Pulmonary artery endothelial cell (primary cell): ENCODE measurements around the gene CREBBP. TPM values are rescaled to one million over a fixed set of nuclear protein-coding genes. Genes with fewer than 3 reads are reported as not detected.

Experiments
- DNase-seq: peaks from one replicate; pipeline ENCODE4 v3.0.0-alpha.2; 2011; ENCODE audit warnings: low read depth, low spot score
- total RNA-seq: library from RNA; depleted of rRNA; stranded (reverse); fragments of >200 nt; gene quantifications from 2 replicates; pipeline ENCODE4 v1.2.3, GENCODE V29; 2014

Gene CREBBP
- total RNA-seq, 1 donor from 2014 or later, result 10.2 TPM

DNA sequence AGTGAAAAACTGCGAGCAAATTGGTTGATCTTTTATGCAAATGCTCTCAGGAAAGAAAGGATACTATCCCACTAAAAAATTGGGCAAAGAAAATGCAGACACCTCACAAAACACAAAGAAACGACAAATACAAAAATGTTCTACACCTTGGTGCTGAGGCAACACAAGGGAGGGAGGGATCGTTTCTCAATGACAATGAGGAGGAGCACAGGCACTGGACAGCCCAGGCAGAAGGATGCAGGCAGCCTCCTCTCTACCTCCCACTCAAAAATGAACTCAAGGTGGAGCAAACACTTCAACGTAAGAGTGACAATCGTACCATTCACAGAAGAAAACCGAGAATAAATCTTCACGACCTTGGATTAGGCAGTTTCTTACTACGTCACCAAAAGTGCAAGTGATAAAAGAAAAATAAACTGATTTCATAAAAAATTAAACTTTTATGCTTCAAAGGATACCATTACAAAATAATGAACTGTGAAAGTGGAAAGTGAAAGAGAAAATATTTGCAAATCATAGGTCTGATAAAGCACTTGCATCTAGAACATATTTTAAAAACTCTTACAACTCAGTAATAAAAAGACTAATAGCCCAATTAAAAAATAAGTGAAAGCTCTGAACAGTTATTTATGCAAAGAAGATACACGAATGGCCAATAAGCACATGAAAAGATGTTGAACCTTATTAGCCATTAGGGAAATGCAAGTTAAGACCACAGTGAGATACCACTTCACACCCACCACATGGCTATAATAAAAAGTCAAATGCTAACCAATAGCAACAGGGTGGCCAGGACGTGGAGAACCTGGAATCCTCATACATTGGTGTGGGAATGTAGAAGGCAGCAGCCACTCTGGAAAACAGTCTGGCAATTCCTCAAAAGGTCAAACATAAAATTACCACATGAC is 82.4 kb downstream of the CREBBP start:
- DNase-seq, result no peak

DNA sequence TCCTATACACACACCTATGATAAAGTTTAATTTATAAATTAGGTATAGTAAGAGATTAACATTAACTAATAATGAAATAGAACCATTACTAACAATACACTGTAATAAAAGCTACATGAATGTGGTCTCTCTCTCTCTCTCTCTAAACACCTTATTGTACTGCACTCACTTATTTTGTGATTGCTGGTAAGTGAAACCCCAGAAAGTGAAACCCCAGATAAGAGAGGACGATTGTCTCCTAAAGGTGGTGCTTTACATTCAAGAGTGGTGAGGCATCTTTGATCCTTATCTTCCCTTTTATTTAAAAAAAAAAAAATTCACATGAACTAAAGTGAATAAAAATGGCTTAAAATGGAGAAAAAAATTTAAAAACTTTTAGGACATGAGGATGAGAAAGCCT is 83.0 kb downstream of the CREBBP start:
- no peak for DNase-seq

GRCh38 chr16:3793161-3793576 is 87.3 kb downstream of the CREBBP start:
- DNase-seq, result peak; percentile 56

GRCh38 chr16:3792472-3793012 is 88.0 kb downstream of the CREBBP start:
- DNase-seq, result no peak

GRCh38 chr16:3791701-3792100 is 88.8 kb downstream of the CREBBP start:
- DNase-seq, result no peak

GRCh38 chr16:3789375-3790099 is 91.0 kb downstream of the CREBBP start:
- DNase-seq, result no peak

- DNase-seq, result no peak
Measured at GRCh38 chr16:3788711-3789374, 91.7 kb downstream of the CREBBP start.

DNA sequence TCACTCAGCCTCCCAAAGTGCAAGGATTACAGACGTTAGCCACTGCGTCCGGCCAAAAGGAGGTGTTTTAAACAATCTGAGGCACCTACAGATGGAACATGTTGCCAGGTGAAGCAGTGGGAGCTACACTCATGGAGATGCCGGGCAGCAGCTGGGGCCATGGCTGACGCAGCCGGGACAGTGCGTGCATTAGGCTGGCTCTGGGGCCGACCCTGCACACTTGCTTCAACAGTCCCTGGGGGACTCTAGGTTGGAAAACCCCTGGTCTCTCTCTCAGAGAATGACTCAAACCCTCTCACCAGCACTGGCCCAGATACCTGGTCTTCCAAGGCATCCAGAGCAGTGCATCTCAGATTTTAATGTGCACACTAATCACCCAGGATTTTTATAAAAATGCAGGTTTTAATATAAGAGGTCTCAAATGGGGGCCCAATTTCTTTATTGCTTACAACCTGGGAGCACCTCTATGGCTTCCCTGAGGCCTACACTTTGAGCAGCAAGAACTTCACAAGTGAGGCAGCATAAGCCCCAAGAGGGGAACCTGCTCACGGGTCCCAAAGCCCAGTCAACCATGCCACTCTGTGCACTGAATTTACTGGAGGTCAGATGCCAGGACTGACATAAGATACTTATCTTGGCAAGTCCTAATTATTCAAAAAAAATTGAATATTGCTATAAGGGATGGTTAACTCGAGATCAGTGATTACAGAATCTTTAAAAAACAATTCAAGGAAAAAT is 92.4 kb downstream of the CREBBP start:
- DNase-seq, result no peak

DNA sequence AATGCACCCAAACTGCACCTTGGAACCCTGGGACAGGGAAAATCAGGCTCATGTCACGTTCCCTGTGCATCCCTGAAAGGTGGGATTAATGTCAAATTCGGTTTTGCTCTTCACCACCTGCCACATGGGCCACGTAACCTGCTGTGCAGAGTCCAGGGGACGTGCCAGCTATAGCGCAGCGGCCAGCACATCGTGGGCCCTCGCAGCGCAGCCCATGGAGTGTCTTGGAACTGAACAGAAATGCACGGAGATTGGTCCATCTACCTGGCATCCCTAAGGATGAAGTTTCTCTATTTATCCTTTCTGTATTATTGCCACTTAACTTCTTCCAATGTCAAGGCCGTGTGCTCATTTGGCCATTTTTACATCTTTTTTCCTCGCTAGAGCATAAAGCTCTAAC is 95.1 kb downstream of the CREBBP start:
- DNase-seq, result no peak

- no peak for DNase-seq
Measured at GRCh38 chr16:3783516-3783915, 97.0 kb downstream of the CREBBP start.

GRCh38 chr16:3782566-3782965 is 97.9 kb downstream of the CREBBP start:
- no peak for DNase-seq

GRCh38 chr16:3781421-3781820 is 99.1 kb downstream of the CREBBP start:
- DNase-seq, result no peak

DNA sequence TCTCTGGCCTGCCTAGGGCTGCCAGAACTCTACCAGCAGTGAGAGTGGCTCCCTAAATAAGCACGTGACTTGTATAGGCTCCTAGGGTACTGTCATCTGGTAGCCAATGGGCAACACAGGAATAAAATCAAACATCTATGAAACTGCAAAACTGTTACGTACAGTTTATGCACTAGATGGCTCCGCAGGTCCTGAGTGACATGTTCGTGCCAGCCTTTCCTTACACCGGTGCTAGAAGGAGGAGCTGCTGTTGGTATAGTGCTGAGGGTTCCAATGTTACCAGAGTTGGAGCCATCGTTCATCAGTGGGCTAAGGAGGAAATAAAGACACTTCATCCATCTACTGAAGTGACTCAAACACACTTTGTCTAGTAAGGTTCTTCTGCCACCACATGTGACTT is 99.9 kb downstream of the CREBBP start:
- DNase-seq, result no peak

GRCh38 chr16:3776316-3776715 is 104.2 kb downstream of the CREBBP start:
- no peak for DNase-seq

DNA sequence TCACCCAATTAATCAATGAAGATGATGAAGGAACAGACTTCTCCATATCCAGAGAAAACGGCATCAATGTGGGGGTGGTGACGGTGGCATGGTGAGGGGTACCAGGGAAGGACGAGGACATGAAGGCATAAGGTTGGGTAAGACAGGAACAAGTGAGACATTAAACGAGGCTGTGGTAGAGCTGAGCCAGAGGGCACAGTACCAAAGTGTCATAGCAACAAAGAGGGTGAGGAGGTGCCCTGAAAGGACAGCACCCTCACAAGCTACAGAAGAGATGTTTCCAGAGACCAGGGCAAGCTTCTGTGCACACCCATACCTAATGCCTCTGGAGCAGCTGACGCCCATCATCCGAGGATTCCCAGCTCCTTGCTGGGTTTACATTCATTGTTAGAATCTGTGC is 105.7 kb downstream of the CREBBP start:
- no peak for DNase-seq

GRCh38 chr16:3774156-3774767 is 106.3 kb downstream of the CREBBP start:
- no peak for DNase-seq

DNA sequence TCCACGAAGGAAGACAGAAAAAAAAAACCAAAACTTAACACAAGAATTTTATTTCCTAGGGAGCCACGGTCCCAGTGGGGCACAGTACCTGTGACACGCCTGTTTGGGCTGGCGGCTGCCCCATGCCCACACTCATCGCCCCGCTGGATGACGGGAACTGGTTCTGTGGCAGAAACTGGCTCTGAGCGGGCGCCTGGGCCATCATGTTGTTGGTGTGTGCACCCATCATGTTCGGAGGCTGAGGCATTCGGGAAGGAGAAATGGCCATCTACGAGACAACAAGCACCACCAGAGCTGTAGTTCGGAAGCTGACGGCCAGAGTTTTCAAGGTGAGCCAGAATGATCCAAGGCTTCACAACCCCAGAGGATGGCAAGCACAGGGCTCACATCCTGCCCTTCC is 106.8 kb downstream of the CREBBP start:
- no peak for DNase-seq

DNA sequence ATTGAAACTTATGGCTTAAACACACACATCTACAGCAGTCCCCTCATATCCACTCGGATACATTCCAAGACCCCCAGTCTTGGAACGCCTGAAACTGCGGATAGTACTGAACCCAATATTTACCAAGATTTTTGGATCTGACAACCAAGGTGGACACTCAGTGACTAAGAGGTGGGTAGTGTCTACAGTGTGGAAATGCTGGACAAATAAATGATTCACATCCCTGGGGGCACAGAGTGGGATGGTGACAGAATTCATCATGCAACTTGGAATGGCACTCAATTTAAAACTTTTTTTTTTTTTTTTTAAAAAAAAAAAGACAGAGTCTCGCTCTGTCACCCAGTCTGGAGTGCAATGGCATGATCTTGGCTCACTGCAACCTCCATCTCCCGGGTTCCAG is 109.0 kb downstream of the CREBBP start:
- DNase-seq, result no peak

GRCh38 chr16:3770530-3770929 is 110.0 kb downstream of the CREBBP start:
- no peak for DNase-seq

GRCh38 chr16:3769942-3770341 is 110.6 kb downstream of the CREBBP start:
- no peak for DNase-seq

DNA sequence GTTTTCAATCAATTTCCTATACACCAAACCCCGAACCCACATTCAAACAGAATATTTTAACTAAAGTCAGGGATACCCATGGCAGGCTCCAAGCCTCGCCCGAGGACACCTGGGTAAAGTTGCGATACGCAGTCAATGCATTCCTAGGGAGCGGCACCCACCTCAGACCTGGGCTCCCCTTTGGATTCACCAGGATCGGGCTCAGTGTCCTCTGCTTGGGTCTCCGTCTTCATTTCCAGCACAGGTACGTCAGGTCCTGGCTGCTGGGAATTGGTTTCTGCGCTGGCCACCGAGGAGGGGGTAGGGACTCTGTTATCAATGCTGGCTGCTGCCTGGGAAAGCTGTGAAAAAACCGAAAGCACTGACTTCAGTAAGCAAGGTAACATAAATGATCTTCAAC is 111.5 kb downstream of the CREBBP start:
- DNase-seq, result no peak
